Measurements from ENCODE around the gene PPP2R3B.
"Not testable (repeated sequence)": the region's sequence is repeated elsewhere in the genome, so short reads cannot be mapped to it uniquely, and the experiment has no call there.

The PPP2R3B gene

GRCh38 chrX:318068-318738 is 68.5 kb downstream of the PPP2R3B start:
- no peak for DNase-seq

GRCh38 chrX:317424-318067 is 69.2 kb downstream of the PPP2R3B start:
- DNase-seq, result no peak

- no peak for DNase-seq
Observed at GRCh38 chrX:316351-317325, 70.1 kb downstream of the PPP2R3B start.

- no peak for DNase-seq
Observed at GRCh38 chrX:314781-315595, 71.7 kb downstream of the PPP2R3B start.

GRCh38 chrX:314049-314448 is 72.7 kb downstream of the PPP2R3B start:
- DNase-seq, result no peak

- DNase-seq, result no peak
Observed at GRCh38 chrX:313546-313945, 73.2 kb downstream of the PPP2R3B start.

GRCh38 chrX:312621-313331 is 73.9 kb downstream of the PPP2R3B start:
- DNase-seq, result no peak

GRCh38 chrX:311156-312129 is 75.3 kb downstream of the PPP2R3B start:
- no peak for DNase-seq

GRCh38 chrX:310621-311155 is 76.0 kb downstream of the PPP2R3B start:
- no peak for DNase-seq

- DNase-seq, result no peak
Observed at GRCh38 chrX:308821-309520, 77.7 kb downstream of the PPP2R3B start.

- DNase-seq, result no peak
Observed at GRCh38 chrX:307261-308111, 79.2 kb downstream of the PPP2R3B start.

GRCh38 chrX:306614-307251 is 80.0 kb downstream of the PPP2R3B start:
- not testable (repeated sequence) for DNase-seq

- not testable (repeated sequence) for DNase-seq
Observed at GRCh38 chrX:305781-306613, 80.7 kb downstream of the PPP2R3B start.

GRCh38 chrX:302975-303374 is 83.7 kb downstream of the PPP2R3B start:
- DNase-seq, result no peak

GRCh38 chrX:300334-300733 is 86.4 kb downstream of the PPP2R3B start:
- no peak for DNase-seq

GRCh38 chrX:298993-299392 is 87.7 kb downstream of the PPP2R3B start:
- no peak for DNase-seq

GRCh38 chrX:295136-295535 is 91.6 kb downstream of the PPP2R3B start:
- DNase-seq, result no peak

All from NCI-H1417 (cell line).